SK-MEL-5 (cell line): ENCODE data around the gene MPV17. TPM values are rescaled to one million over a fixed set of nuclear protein-coding genes. Genes with fewer than 3 reads are reported as not detected.

Experiments
- DNase-seq: peaks from one replicate; pipeline ENCODE4 v3.0.0-alpha.2; 2016; ENCODE audit warnings: low read depth, low spot score
- in situ Hi-C: cut with HindIII; loops from 2 replicates; pipeline ENCODE4 v1.10.0; 2016; ENCODE audit warnings: low sequenced_read_pairs, high pct_unique_total_duplicates, low pct_unique_long_range_greater_than_20kb
- total RNA-seq: library from RNA; depleted of rRNA; stranded (reverse); fragments of >200 nt; shearing (Covaris generic); gene quantifications from 2 replicates; pipeline ENCODE4 v1.2.3, GENCODE V29; 2014; rRNA removed

Gene MPV17
- total RNA-seq, 1 experiment from 2014 or later: 268 TPM

- no peak for DNase-seq
- in situ Hi-C loops: no loop called here
These were observed 61.5 kb downstream of the MPV17 start for GRCh38 chr2:27261241-27261925.

Other genes starting within 250 kb of the MPV17 start
- gene EMILIN1, start 244.5 kb downstream of the MPV17 start, total RNA-seq: 0.11 and 0.71 TPM in 2 replicates
- 3.0 and 3.2 TPM in 2 replicates for gene KHK, start 236.3 kb downstream of the MPV17 start, total RNA-seq
- 20.4 and 22.3 TPM in 2 replicates for gene CGREF1, start 204.0 kb downstream of the MPV17 start, total RNA-seq
- gene ABHD1, start 199.3 kb downstream of the MPV17 start, total RNA-seq: 1.1 and 1.5 TPM in 2 replicates
- 95.3 and 98.1 TPM in 2 replicates for gene PREB, start 188.5 kb downstream of the MPV17 start, total RNA-seq
- gene PRR30, start 183.7 kb downstream of the MPV17 start, total RNA-seq: not detected in 2 replicates
- not detected in 2 replicates for gene TCF23, start 174.1 kb downstream of the MPV17 start, total RNA-seq
- 372 and 405 TPM in 2 replicates for gene ATRAID, start 111.1 kb downstream of the MPV17 start, total RNA-seq
- 87.1 and 89.2 TPM in 2 replicates for gene SLC5A6, start 110.8 kb downstream of the MPV17 start, total RNA-seq
- gene CAD, start 105.7 kb downstream of the MPV17 start, total RNA-seq: 37.0 and 38.3 TPM in 2 replicates
- 0.24 and 1.2 TPM in 2 replicates for gene SLC30A3, start 60.0 kb downstream of the MPV17 start, total RNA-seq
- gene DNAJC5G, start 47.7 kb downstream of the MPV17 start, total RNA-seq: not detected in 2 replicates
- not detected in 2 replicates for gene TRIM54, start 40.7 kb downstream of the MPV17 start, total RNA-seq
- 2.3 and 6.0 TPM in 2 replicates for gene UCN, start 14.7 kb downstream of the MPV17 start, total RNA-seq
- 99.9 and 100.0 TPM in 2 replicates for gene GTF3C2, start 33.7 kb upstream of the MPV17 start, total RNA-seq
- 32.8 and 36.9 TPM in 2 replicates for gene EIF2B4, start 47.2 kb upstream of the MPV17 start, total RNA-seq
- gene SNX17, start 47.5 kb upstream of the MPV17 start, total RNA-seq: 229 and 234 TPM in 2 replicates
- gene ZNF513, start 57.6 kb upstream of the MPV17 start, total RNA-seq: 9.3 and 10.1 TPM in 2 replicates
- gene PPM1G, start 86.5 kb upstream of the MPV17 start, total RNA-seq: 111 and 116 TPM in 2 replicates
- gene NRBP1, start 105.5 kb upstream of the MPV17 start, total RNA-seq: 66.0 and 66.8 TPM in 2 replicates
- gene KRTCAP3, start 119.3 kb upstream of the MPV17 start, total RNA-seq: not detected in 2 replicates
- gene IFT172, start 166.6 kb upstream of the MPV17 start, total RNA-seq: 17.1 and 23.4 TPM in 2 replicates
- 1.2 and 1.5 TPM in 2 replicates for gene FNDC4, start 172.1 kb upstream of the MPV17 start, total RNA-seq
- gene GCKR, start 173.7 kb upstream of the MPV17 start, total RNA-seq: not detected in 2 replicates